HCT116 (cell line): Measurements from ENCODE around the gene KSR1. TPM values are rescaled to one million over a fixed set of nuclear protein-coding genes. Genes with fewer than 3 reads are reported as not detected.

Experiments used
- ATAC-seq: fragments of 200-7000 bp; cut with Tn5 transposase; 2 replicates; pipeline ENCODE4 v1.9.1; 2020; ENCODE audit warnings: mild to moderate bottlenecking, moderate library complexity
- BruUV-seq: library from RNA; stranded (reverse); fragments of 400-500 nt; replicated peaks from 2 replicates; lab custom pipeline; 2021; lab: Mats Ljungman, UMichigan
- CTCF ChIA-PET: fragments of 300-600 bp; sonication (Branson Sonifier 250); formaldehyde crosslinking; loops from one replicate; lab custom pipeline; 2021; ENCODE audit warnings: antibody characterized with exemption; lab: Charles Lee
- POLR2A ChIA-PET: fragments of 300-600, 350-600 bp; sonication (Branson Sonifier 250); formaldehyde crosslinking; loops from one replicate; lab custom pipeline; 2021; ENCODE audit warnings: antibody characterized with exemption; lab: Charles Lee
- RAD21 ChIA-PET, 2 experiments: fragments of 300-600 bp; sonication (Branson Sonifier 250); formaldehyde crosslinking; loops; one replicate each; lab custom pipeline; 2023; ENCODE audit warnings: low total read pairs in 2 of 2; ENCODE audit not compliant: uncharacterized antibody in 2 of 2, unreplicated experiment in 2 of 2, low non-redundant PET in 1 of 2; lab: Charles Lee
- DNase-seq: peaks from one replicate; pipeline ENCODE4 v3.0.0-alpha.2; 2010; ENCODE audit warnings: low read depth, low spot score
- H2AFZ ChIP-seq: fragments of 200-600 bp; shearing (Covaris generic), sonication (generic); 2 replicates; pipeline ENCODE4 v1.6.1; 2017; ENCODE audit warnings: low read depth, mixed run types, mixed read lengths, antibody characterized with exemption, low read length; ENCODE audit not compliant: poor library complexity, severe bottlenecking
- H3K27ac ChIP-seq: 2 replicates; pipeline ENCODE4 v1.5.1; 2012; ENCODE audit warnings: low read depth, low read length
- H3K27me3 ChIP-seq: fragments of 200-600 bp; sonication (generic); 2 replicates; pipeline ENCODE4 v1.6.1; 2016; ENCODE audit warnings: mixed run types, low read length, mixed read lengths; ENCODE audit not compliant: insufficient read depth
- H3K36me3 ChIP-seq, 2 experiments: fragments of 200-500 bp in 1 of 2; fragments of 200-600 bp in 1 of 2; sonication (Bioruptor generic) in 1 of 2; sonication (generic) in 1 of 2; 2 replicates each; pipeline versions ENCODE4 v1.5.1 to v1.6.1; 2014 to 2016; ENCODE audit warnings: low read length in 2 of 2, inconsistent platforms in 1 of 2, mixed read lengths in 1 of 2, mixed run types in 1 of 2; ENCODE audit not compliant: insufficient read depth in 2 of 2, control insufficient read depth in 1 of 2
- H3K4me1 ChIP-seq, 2 experiments: fragments of 200-600 bp in 1 of 2; sonication (generic) in 1 of 2; 2 replicates each; pipeline versions ENCODE4 v1.5.1 to v1.6.1; 2012 to 2017; ENCODE audit warnings: low read length in 2 of 2, inconsistent platforms in 1 of 2, mild to moderate bottlenecking in 1 of 2, mixed read lengths in 1 of 2, mixed run types in 1 of 2, moderate library complexity in 1 of 2; ENCODE audit not compliant: insufficient read depth in 2 of 2, control insufficient read depth in 1 of 2
- H3K4me2 ChIP-seq: fragments of 200-600 bp; sonication (generic); 2 replicates; pipeline ENCODE4 v1.6.1; 2017; ENCODE audit warnings: mixed run types, low read length, mixed read lengths
- H3K4me3 ChIP-seq, 2 experiments: fragments of 200-600 bp in 1 of 2; sonication (generic) in 1 of 2; replicated peaks in 1 of 2; 2 replicates each; pipeline ENCODE4 v1.5.1; 2011 to 2016; ENCODE audit warnings: low read length in 2 of 2, control low read depth in 1 of 2, low read depth in 1 of 2, mild to moderate bottlenecking in 1 of 2, mixed read lengths in 1 of 2, mixed run types in 1 of 2
- H3K79me2 ChIP-seq: fragments of 200-600 bp; sonication (generic); 2 replicates; pipeline ENCODE4 v1.6.1; 2017; ENCODE audit warnings: mild to moderate bottlenecking, mixed run types, low read length, moderate library complexity, mixed read lengths; ENCODE audit not compliant: insufficient read depth
- H3K9ac ChIP-seq: fragments of 200-600 bp; sonication (generic); 2 replicates; pipeline ENCODE4 v1.6.1; 2016; ENCODE audit warnings: low read length, mixed read lengths
- H3K9me2 ChIP-seq: fragments of 200-600 bp; sonication (generic), shearing (Covaris generic); 2 replicates; pipeline ENCODE4 v1.6.1; 2017; ENCODE audit warnings: mixed run types, mild to moderate bottlenecking, moderate library complexity; ENCODE audit not compliant: insufficient read depth
- H3K9me3 ChIP-seq, 2 experiments: fragments of 200-500 bp in 1 of 2; fragments of 200-600 bp in 1 of 2; sonication (Bioruptor generic) in 1 of 2; sonication (generic) in 1 of 2; 2 replicates each; pipeline ENCODE4 v1.6.1; 2014 to 2017; ENCODE audit warnings: low read length in 2 of 2, mixed read lengths in 2 of 2, inconsistent platforms in 1 of 2, low read depth in 1 of 2, mild to moderate bottlenecking in 1 of 2, mixed run types in 1 of 2, moderate library complexity in 1 of 2; ENCODE audit not compliant: control insufficient read depth in 1 of 2, insufficient read depth in 1 of 2
- H4K20me1 ChIP-seq: fragments of 200-600 bp; sonication (generic), shearing (Covaris generic); 2 replicates; pipeline ENCODE4 v1.6.1; 2017; ENCODE audit warnings: mixed run types, mild to moderate bottlenecking, moderate library complexity; ENCODE audit not compliant: insufficient read depth
- ELF1 ChIP-seq: IDR thresholded peaks from 2 replicates; pipeline ENCODE4 v1.6.1; 2012; ENCODE audit warnings: low read depth, borderline replicate concordance
- EZH2 ChIP-seq: fragments of 200-600 bp; sonication (generic); IDR thresholded peaks from 2 replicates; pipeline ENCODE4 v1.6.1; 2017; ENCODE audit warnings: antibody characterized with exemption, mixed run types
- JUND ChIP-seq: IDR thresholded peaks from 2 replicates; pipeline ENCODE4 v1.6.1; 2012
- POLR2A ChIP-seq: IDR thresholded peaks from 2 replicates; pipeline ENCODE4 v1.7.0; 2011; ENCODE audit warnings: borderline replicate concordance; ENCODE audit not compliant: insufficient read depth, insufficient read length; ENCODE audit errors: extremely low read depth
- SP1 ChIP-seq: IDR thresholded peaks from 2 replicates; pipeline ENCODE4 v1.6.1; 2012; ENCODE audit warnings: low read depth
- SRF ChIP-seq: IDR thresholded peaks from 2 replicates; pipeline ENCODE4 v1.6.1; 2012; ENCODE audit warnings: low read depth
- YY1 ChIP-seq: IDR thresholded peaks from 2 replicates; pipeline ENCODE4 v1.6.1; 2011; ENCODE audit warnings: low read length, low read depth, moderate library complexity, mild to moderate bottlenecking; ENCODE audit not compliant: insufficient replicate concordance; ENCODE audit errors: extremely low read depth
- ZBTB33 ChIP-seq: IDR thresholded peaks from 2 replicates; pipeline ENCODE4 v1.6.1; 2011; ENCODE audit warnings: mild to moderate bottlenecking, low read length, moderate library complexity; ENCODE audit not compliant: insufficient replicate concordance; ENCODE audit errors: extremely low read depth
- intact Hi-C: fragments of 100-400 bp; cut with micrococcal nuclease; formaldehyde crosslinking; loops from 2 replicates; pipeline ENCODE4 v1.10.0; 2022
- total RNA-seq: library from RNA; stranded (reverse); gene quantifications from one replicate; pipeline ENCODE4 v1.2.1, GENCODE V29; 2021; ENCODE audit not compliant: unreplicated experiment
- TF ChIP-seq, protein P1 (sequence below), 3 experiments: fragments of 200-600 bp in 1 of 3; sonication (generic) in 1 of 3; IDR thresholded peaks in 2 of 3; conservative IDR thresholded peaks in 1 of 3; 2 replicates each; pipeline ENCODE4 v1.5.1; 2012 to 2017; ENCODE audit warnings: low read depth in 2 of 3, low read length in 2 of 3, antibody characterized with exemption in 1 of 3, borderline replicate concordance in 1 of 3, control low read depth in 1 of 3, mild to moderate bottlenecking in 1 of 3, mixed read lengths in 1 of 3, mixed run types in 1 of 3, moderate library complexity in 1 of 3; ENCODE audit not compliant: insufficient read depth in 1 of 3
- TF ChIP-seq, protein P2 (sequence below): IDR thresholded peaks from 2 replicates; pipeline ENCODE4 v1.6.1; 2012
- TF ChIP-seq, protein P3 (sequence below): IDR thresholded peaks from 2 replicates; pipeline ENCODE4 v1.6.1; 2012; ENCODE audit warnings: low read depth

KSR1 gene
- total RNA-seq, 1 experiment from 2014 or later: 16.5 TPM

DNA sequence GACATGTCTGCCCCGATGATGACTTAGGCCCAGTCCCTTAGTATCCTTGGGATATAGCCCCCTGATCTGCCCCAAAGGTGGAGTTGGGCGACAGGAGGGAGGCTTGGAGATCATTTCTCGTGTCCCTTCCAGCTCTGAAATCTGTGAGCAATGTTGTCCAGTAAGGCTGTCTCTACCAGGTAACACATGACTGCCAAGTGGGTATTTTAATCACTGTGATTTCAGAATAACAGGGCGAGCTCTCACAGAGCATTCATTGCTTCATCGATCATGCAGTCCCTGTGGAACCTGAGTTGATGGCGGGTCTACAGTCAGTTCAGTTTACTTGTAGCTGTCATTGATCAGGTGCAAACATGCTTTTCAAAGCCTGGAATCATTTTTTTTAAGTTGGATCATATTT lies 39.2 kb downstream of the KSR1 start:
- POLR2A ChIA-PET: no interaction called here
- ATAC-seq: no peak
- Histone ChIP-seq H3K9me2 (no peaks in the 10 kb centered on the region), H2AFZ (no peak overlapping the region), H3K9ac (no peak overlapping the region), H3K27ac (no peak overlapping the region)
- BruUV-seq: no TSS peak
- TF ChIP-seq SP1 (no peak), ZBTB33 (no peak), SRF (no peak)
- TF ChIP-seq, all 23 proteins: peak for 0
- DNase-seq: no peak
- H3K79me2 ChIP-seq: no peaks in the 10 kb centered on the region
- RAD21 ChIA-PET: no interaction called here
- H4K20me1 ChIP-seq: no peaks in the 10 kb centered on the region
- no peak overlapping the region for H3K4me3 ChIP-seq
- CTCF ChIA-PET: interaction anchor here (1.0 to 1.7 kb wide), 2 partner anchors 31 to 39 kb away, joined by 3 to 5 read pairs; partner anchors contain the start of gene KSR1
- no peaks in the 10 kb centered on the region for H3K27me3 ChIP-seq
- intact Hi-C loops: no loop called here
- no peak overlapping the region for H3K4me2 ChIP-seq
- H3K9me3 ChIP-seq: no peaks in the 10 kb centered on the region
- H3K4me1 ChIP-seq: peaks cover 26 to 48% of the 10 kb centered on the region in 2 experiments
- no peaks in the 10 kb centered on the region for H3K36me3 ChIP-seq

DNA sequence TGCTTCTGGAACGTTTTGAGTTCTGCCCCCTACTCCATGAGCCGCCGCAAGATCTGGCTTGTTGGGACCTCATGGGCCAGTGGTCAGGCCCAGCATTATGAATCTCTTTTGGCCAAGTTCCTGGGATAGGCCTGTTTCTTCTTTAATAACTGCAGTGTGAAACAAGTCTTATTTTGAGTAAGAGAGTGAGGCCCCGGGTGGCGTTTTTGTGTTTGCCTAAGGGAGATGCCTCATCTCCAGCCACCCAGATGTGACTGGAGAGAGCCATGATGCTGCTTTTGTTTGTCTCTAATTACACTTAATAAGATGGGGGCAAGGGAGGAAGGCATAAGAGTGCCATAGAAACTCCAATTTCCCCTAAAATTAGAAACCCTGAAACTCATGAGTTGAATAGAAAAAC lies 39.8 kb downstream of the KSR1 start:
- Histone ChIP-seq H3K27me3 (no peaks in the 10 kb centered on the region), H3K4me3 (no peak overlapping the region), H4K20me1 (no peaks in the 10 kb centered on the region), H3K9ac (no peak overlapping the region), H3K9me2 (no peaks in the 10 kb centered on the region), H3K79me2 (no peaks in the 10 kb centered on the region), H2AFZ (no peak overlapping the region), H3K4me1 (peaks cover 26 to 42% of the 10 kb centered on the region in 2 experiments), H3K27ac (no peak overlapping the region), H3K36me3 (no peaks in the 10 kb centered on the region), H3K4me2 (no peak overlapping the region), H3K9me3 (0 out of 4 replicates have a peak, but pooled peaks cover 0 to 3% of the 10 kb centered on the region in 2 experiments)
- DNase-seq (no peak), ATAC-seq (no peak)
- CTCF ChIA-PET: no interaction called here
- POLR2A ChIA-PET: no interaction called here
- RAD21 ChIA-PET: no interaction called here
- intact Hi-C loops: no loop called here
- no TSS peak for BruUV-seq
- TF ChIP-seq, protein P1, sequence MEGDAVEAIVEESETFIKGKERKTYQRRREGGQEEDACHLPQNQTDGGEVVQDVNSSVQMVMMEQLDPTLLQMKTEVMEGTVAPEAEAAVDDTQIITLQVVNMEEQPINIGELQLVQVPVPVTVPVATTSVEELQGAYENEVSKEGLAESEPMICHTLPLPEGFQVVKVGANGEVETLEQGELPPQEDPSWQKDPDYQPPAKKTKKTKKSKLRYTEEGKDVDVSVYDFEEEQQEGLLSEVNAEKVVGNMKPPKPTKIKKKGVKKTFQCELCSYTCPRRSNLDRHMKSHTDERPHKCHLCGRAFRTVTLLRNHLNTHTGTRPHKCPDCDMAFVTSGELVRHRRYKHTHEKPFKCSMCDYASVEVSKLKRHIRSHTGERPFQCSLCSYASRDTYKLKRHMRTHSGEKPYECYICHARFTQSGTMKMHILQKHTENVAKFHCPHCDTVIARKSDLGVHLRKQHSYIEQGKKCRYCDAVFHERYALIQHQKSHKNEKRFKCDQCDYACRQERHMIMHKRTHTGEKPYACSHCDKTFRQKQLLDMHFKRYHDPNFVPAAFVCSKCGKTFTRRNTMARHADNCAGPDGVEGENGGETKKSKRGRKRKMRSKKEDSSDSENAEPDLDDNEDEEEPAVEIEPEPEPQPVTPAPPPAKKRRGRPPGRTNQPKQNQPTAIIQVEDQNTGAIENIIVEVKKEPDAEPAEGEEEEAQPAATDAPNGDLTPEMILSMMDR (IDR thresholded peaks at IDR 0.05 in 2 of 3, conservative IDR thresholded peaks at IDR 0.05 in 1 of 3; ENCODE audit: borderline replicate concordance in 1 of 3, insufficient read depth in 1 of 3, low read depth in 2 of 3, low read length in 2 of 3): no peak
- TF ChIP-seq, protein P2, sequence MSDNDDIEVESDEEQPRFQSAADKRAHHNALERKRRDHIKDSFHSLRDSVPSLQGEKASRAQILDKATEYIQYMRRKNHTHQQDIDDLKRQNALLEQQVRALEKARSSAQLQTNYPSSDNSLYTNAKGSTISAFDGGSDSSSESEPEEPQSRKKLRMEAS: no peak
- TF ChIP-seq JUND: no peak
- TF ChIP-seq EZH2: no peak
- TF ChIP-seq ELF1: no peak
- no peak for TF ChIP-seq POLR2A
- TF ChIP-seq, protein P3, sequence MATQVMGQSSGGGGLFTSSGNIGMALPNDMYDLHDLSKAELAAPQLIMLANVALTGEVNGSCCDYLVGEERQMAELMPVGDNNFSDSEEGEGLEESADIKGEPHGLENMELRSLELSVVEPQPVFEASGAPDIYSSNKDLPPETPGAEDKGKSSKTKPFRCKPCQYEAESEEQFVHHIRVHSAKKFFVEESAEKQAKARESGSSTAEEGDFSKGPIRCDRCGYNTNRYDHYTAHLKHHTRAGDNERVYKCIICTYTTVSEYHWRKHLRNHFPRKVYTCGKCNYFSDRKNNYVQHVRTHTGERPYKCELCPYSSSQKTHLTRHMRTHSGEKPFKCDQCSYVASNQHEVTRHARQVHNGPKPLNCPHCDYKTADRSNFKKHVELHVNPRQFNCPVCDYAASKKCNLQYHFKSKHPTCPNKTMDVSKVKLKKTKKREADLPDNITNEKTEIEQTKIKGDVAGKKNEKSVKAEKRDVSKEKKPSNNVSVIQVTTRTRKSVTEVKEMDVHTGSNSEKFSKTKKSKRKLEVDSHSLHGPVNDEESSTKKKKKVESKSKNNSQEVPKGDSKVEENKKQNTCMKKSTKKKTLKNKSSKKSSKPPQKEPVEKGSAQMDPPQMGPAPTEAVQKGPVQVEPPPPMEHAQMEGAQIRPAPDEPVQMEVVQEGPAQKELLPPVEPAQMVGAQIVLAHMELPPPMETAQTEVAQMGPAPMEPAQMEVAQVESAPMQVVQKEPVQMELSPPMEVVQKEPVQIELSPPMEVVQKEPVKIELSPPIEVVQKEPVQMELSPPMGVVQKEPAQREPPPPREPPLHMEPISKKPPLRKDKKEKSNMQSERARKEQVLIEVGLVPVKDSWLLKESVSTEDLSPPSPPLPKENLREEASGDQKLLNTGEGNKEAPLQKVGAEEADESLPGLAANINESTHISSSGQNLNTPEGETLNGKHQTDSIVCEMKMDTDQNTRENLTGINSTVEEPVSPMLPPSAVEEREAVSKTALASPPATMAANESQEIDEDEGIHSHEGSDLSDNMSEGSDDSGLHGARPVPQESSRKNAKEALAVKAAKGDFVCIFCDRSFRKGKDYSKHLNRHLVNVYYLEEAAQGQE: no peak
- no peak for TF ChIP-seq YY1
